Activated CD8-positive, alpha-beta T cell treated with anti-CD3 and anti-CD28 coated beads for 36 hours (primary cell): ENCODE measurements around the gene SNRNP70. TPM values are rescaled to one million over a fixed set of nuclear protein-coding genes. Genes with fewer than 3 reads are reported as not detected.

Experiments used
- ATAC-seq: fragments of 200-7000 bp; cut with Tn5 transposase; one replicate; pipeline ENCODE4 v1.10.0; 2021; ENCODE audit warnings: mild to moderate bottlenecking, moderate library complexity
- CTCF ChIA-PET: fragments of 350-600 bp; sonication (Branson Sonifier 250); formaldehyde crosslinking; loops from one replicate; lab custom pipeline; 2021; ENCODE audit warnings: antibody characterized with exemption; lab: Charles Lee
- POLR2A ChIA-PET: fragments of 350-600 bp; sonication (Branson Sonifier 250); formaldehyde crosslinking; loops from one replicate; lab custom pipeline; 2021; ENCODE audit warnings: antibody characterized with exemption; lab: Charles Lee
- DNase-seq: peaks from one replicate; pipeline ENCODE4 v3.0.0-alpha.2; 2020
- H3K27ac Mint-ChIP-seq: one replicate; pipeline ENCODE4 v1.8.0; 2021; ENCODE audit warnings: mild to moderate bottlenecking, mixed read lengths
- H3K27me3 Mint-ChIP-seq: one replicate; pipeline ENCODE4 v1.8.0; 2021; ENCODE audit warnings: mixed read lengths
- H3K36me3 Mint-ChIP-seq: one replicate; pipeline ENCODE4 v1.8.0; 2021; ENCODE audit warnings: low read depth, mixed read lengths
- H3K4me1 Mint-ChIP-seq: one replicate; pipeline ENCODE4 v1.8.0; 2021; ENCODE audit warnings: low read depth, mixed read lengths
- H3K4me3 Mint-ChIP-seq: one replicate; pipeline ENCODE4 v1.8.0; 2021; ENCODE audit warnings: mild to moderate bottlenecking, moderate library complexity, mixed read lengths
- H3K9me3 Mint-ChIP-seq: one replicate; pipeline ENCODE4 v1.8.0; 2021; ENCODE audit warnings: mixed read lengths
- CTCF ChIP-seq: fragments of 200-600 bp; IDR thresholded peaks from one replicate; pipeline ENCODE4 v1.8.0; 2022; ENCODE audit warnings: antibody characterized with exemption, mild to moderate bottlenecking
- intact Hi-C: fragments of 100-400 bp; cut with micrococcal nuclease; formaldehyde crosslinking; loops from one replicate; pipeline ENCODE4 v1.10.0; 2022
- total RNA-seq, 2 experiments: library from RNA; stranded (reverse); gene quantifications; one replicate each; pipeline ENCODE4 v1.2.3, GENCODE V29; 2021

The SNRNP70 gene
- total RNA-seq, 2 experiments from 2014 or later, result 187 to 188 TPM

GRCh38 chr19:49098795-49099194, 13.5 kb downstream of the SNRNP70 start:
- H3K4me3 Mint-ChIP-seq, result no peak overlapping the region
- intact Hi-C loops, result loop anchor here (5.0 kb wide), 1 partner anchor 49 kb away; no protein-coding TSS in a partner anchor
- H3K36me3 Mint-ChIP-seq, result peaks cover 45% of the 10 kb centered on the region
- no peak for DNase-seq
- H3K27me3 Mint-ChIP-seq, result no peaks in the 10 kb centered on the region
- no peaks in the 10 kb centered on the region for H3K4me1 Mint-ChIP-seq
- no peak for ATAC-seq
- ChIA-PET POLR2A (interaction anchor here (0.5 to 1.8 kb wide), 3 partner anchors 12 to 1500 kb away, joined by 3 to 7 read pairs (median 7); partner anchors contain the start of gene LIN7B), CTCF (interaction anchor here (1.4 to 2.8 kb wide), 13 partner anchors 11 to 214 kb away, joined by 3 to 52 read pairs (median 12); partner anchors contain the start of gene LIN7B)
- no peak overlapping the region for H3K27ac Mint-ChIP-seq
- no peak for TF ChIP-seq CTCF
- H3K9me3 Mint-ChIP-seq, result no peaks in the 10 kb centered on the region

GRCh38 chr19:49101160-49101559, 15.9 kb downstream of the SNRNP70 start:
- H3K4me1 Mint-ChIP-seq, result peaks cover 2% of the 10 kb centered on the region
- H3K27me3 Mint-ChIP-seq, result no peaks in the 10 kb centered on the region
- CTCF ChIA-PET, result interaction anchor here (1.4 kb wide), 1 partner anchor 13 kb away, joined by 6 read pairs; the partner anchor contains the start of gene LIN7B
- no peaks in the 10 kb centered on the region for H3K9me3 Mint-ChIP-seq
- H3K4me3 Mint-ChIP-seq, result no peak overlapping the region
- ATAC-seq, result no peak
- TF ChIP-seq CTCF, result no peak
- DNase-seq, result no peak
- H3K36me3 Mint-ChIP-seq, result peaks cover 47% of the 10 kb centered on the region
- no peak overlapping the region for H3K27ac Mint-ChIP-seq
- intact Hi-C loops, result no loop called here
- POLR2A ChIA-PET, result interaction anchor here (0.9 to 1.0 kb wide), 2 partner anchors 12 to 107 kb away, joined by 3 to 5 read pairs; partner anchors contain the start of genes LIN7B and RUVBL2

GRCh38 chr19:49102303-49102702, 17.1 kb downstream of the SNRNP70 start:
- Mint-ChIP-seq H3K27ac (no peak overlapping the region), H3K4me3 (no peak overlapping the region), H3K27me3 (no peaks in the 10 kb centered on the region), H3K4me1 (peaks cover 6% of the 10 kb centered on the region), H3K9me3 (no peaks in the 10 kb centered on the region), H3K36me3 (peaks cover 54% of the 10 kb centered on the region)
- ATAC-seq (no peak), DNase-seq (no peak)
- TF ChIP-seq CTCF, result no peak
- ChIA-PET CTCF (interaction anchor here (1.1 to 1.7 kb wide), 2 partner anchors 12 to 124 kb away, joined by 3 to 7 read pairs; partner anchors contain the start of gene LIN7B), POLR2A (interaction anchor here (1.2 to 1.7 kb wide), 2 partner anchors 9 to 16 kb away, joined by 4 to 5 read pairs; no protein-coding TSS in a partner anchor)
- intact Hi-C loops, result no loop called here

- ChIA-PET CTCF (interaction anchor here (1.7 kb wide), 1 partner anchor 10 kb away, joined by 7 read pairs; the partner anchor contains the start of gene LIN7B), POLR2A (interaction anchor here (0.6 to 1.7 kb wide), 5 partner anchors 8 to 166 kb away, joined by 3 to 5 read pairs (median 4); partner anchors contain the start of gene LIN7B)
- no peaks in the 10 kb centered on the region for H3K27me3 Mint-ChIP-seq
- peaks cover 6% of the 10 kb centered on the region for H3K4me1 Mint-ChIP-seq
- H3K4me3 Mint-ChIP-seq, result no peak overlapping the region
- intact Hi-C loops, result no loop called here
- peaks cover 53% of the 10 kb centered on the region for H3K36me3 Mint-ChIP-seq
- H3K9me3 Mint-ChIP-seq, result no peaks in the 10 kb centered on the region
- TF ChIP-seq CTCF, result no peak
- no peak for DNase-seq
- ATAC-seq, result no peak
- H3K27ac Mint-ChIP-seq, result no peak overlapping the region
Observed at GRCh38 chr19:49103331-49104085, 18.3 kb downstream of the SNRNP70 start.
